Stimulated activated CD4-positive, alpha-beta T cell treated with anti-CD3 and anti-CD28 coated beads, Interleukin-4, amount 100 ng/mL, for 24 hours (primary cell): ENCODE data around the gene FOXC2.
A peak's percentile ranks its signal among the peaks of the same experiment; 100 is the strongest.

ENCODE experiments used
- DNase-seq: peaks from one replicate; pipeline ENCODE4 v3.0.0-alpha.2; 2020

Gene FOXC2

GRCh38 chr16:86558355-86559193 lies 8.1 kb upstream of the FOXC2 start:
- DNase-seq = no peak

GRCh38 chr16:86559802-86560305 lies 6.8 kb upstream of the FOXC2 start:
- no peak for DNase-seq

GRCh38 chr16:86562356-86562755 lies 4.3 kb upstream of the FOXC2 start:
- DNase-seq = no peak

GRCh38 chr16:86563469-86564345 lies 2.9 kb upstream of the FOXC2 start:
- peak; percentile 91 for DNase-seq

- no peak for DNase-seq
Observed at GRCh38 chr16:86565181-86565631, 1.4 kb upstream of the FOXC2 start.

GRCh38 chr16:86565644-86566511 lies 751 bp upstream of the FOXC2 start:
- no peak for DNase-seq

- no peak for DNase-seq
Observed at GRCh38 chr16:86566966-86567700, 504 bp downstream of the FOXC2 start.

- no peak for DNase-seq
Observed at GRCh38 chr16:86567701-86568581, 1.3 kb downstream of the FOXC2 start.

GRCh38 chr16:86568677-86569623 lies 2.3 kb downstream of the FOXC2 start:
- no peak for DNase-seq

- no peak for DNase-seq
Observed at GRCh38 chr16:86569701-86570447, 3.2 kb downstream of the FOXC2 start.

- no peak for DNase-seq
Observed at GRCh38 chr16:86570558-86571529, 4.2 kb downstream of the FOXC2 start.

GRCh38 chr16:86571530-86571915 lies 4.9 kb downstream of the FOXC2 start:
- no peak for DNase-seq

- no peak for DNase-seq
Observed at GRCh38 chr16:86572041-86572521, 5.5 kb downstream of the FOXC2 start.

- no peak for DNase-seq
Observed at GRCh38 chr16:86572606-86573005, 6.0 kb downstream of the FOXC2 start.

GRCh38 chr16:86573215-86573614 lies 6.6 kb downstream of the FOXC2 start:
- DNase-seq = no peak

- DNase-seq = no peak
Observed at GRCh38 chr16:86573646-86574508, 7.2 kb downstream of the FOXC2 start.
